Measurements from ENCODE around the gene FADS2.

FADS2 gene

GRCh38 chr11:61864814-61865775 lies 37.0 kb downstream of the FADS2 start:
- TF ChIP-seq CTCF (IDR thresholded peaks at IDR 0.05) = no peak
- Mint-ChIP-seq H3K36me3 (ENCODE audit: low read depth) (peaks cover 39% of the 10 kb centered on the region), H3K9me3 (no peaks in the 10 kb centered on the region), H3K27ac (peak overlapping the region; percentile 61), H3K27me3 (ENCODE audit: low read depth, poor library complexity) (no peaks in the 10 kb centered on the region), H3K4me3 (no peak overlapping the region), H3K4me1 (peaks cover 13% of the 10 kb centered on the region)
- no peak for DNase-seq

- no peak for TF ChIP-seq CTCF (IDR thresholded peaks at IDR 0.05)
- peaks cover 26% of the 10 kb centered on the region for H3K36me3 Mint-ChIP-seq (ENCODE audit: low read depth)
- H3K4me3 Mint-ChIP-seq = no peak overlapping the region
- DNase-seq = no peak
- H3K4me1 Mint-ChIP-seq = peaks cover 26% of the 10 kb centered on the region
- no peaks in the 10 kb centered on the region for H3K9me3 Mint-ChIP-seq
- peak overlapping the region; percentile 39 for H3K27ac Mint-ChIP-seq
- peaks cover 6% of the 10 kb centered on the region for H3K27me3 Mint-ChIP-seq (ENCODE audit: low read depth, poor library complexity)
These were observed 38.3 kb downstream of the FADS2 start for GRCh38 chr11:61866231-61866957.

GRCh38 chr11:61866958-61867343 lies 38.9 kb downstream of the FADS2 start:
- Mint-ChIP-seq H3K27ac (peak overlapping the region; percentile 25), H3K9me3 (no peaks in the 10 kb centered on the region), H3K27me3 (ENCODE audit: low read depth, poor library complexity) (peaks cover 6% of the 10 kb centered on the region), H3K36me3 (ENCODE audit: low read depth) (peaks cover 20% of the 10 kb centered on the region), H3K4me3 (no peak overlapping the region), H3K4me1 (peaks cover 30% of the 10 kb centered on the region)
- no peak for TF ChIP-seq CTCF (IDR thresholded peaks at IDR 0.05)
- DNase-seq = no peak

GRCh38 chr11:61868571-61869428 lies 40.7 kb downstream of the FADS2 start:
- Mint-ChIP-seq H3K4me1 (peaks cover 32% of the 10 kb centered on the region), H3K36me3 (ENCODE audit: low read depth) (peaks cover 16% of the 10 kb centered on the region), H3K9me3 (no peaks in the 10 kb centered on the region), H3K4me3 (no peak overlapping the region), H3K27ac (peak overlapping the region; percentile 81), H3K27me3 (ENCODE audit: low read depth, poor library complexity) (peaks cover 6% of the 10 kb centered on the region)
- TF ChIP-seq CTCF (IDR thresholded peaks at IDR 0.05) = no peak
- no peak for DNase-seq

DNA sequence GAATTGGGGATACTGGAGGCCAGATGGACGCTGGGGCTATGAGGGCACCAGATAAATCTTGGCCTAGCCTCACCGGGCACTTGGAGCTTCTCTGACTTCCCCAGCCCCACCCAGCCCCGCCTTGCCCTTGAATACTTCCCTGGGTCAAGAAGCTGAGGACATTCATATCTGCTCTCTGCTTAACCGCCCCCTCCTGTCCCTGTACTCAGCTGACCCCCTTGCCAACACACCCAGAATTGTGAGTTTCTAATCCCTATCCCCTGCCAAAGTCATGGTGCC lies 41.3 kb downstream of the FADS2 start:
- Mint-ChIP-seq H3K4me1 (peaks cover 32% of the 10 kb centered on the region), H3K27ac (peak overlapping the region; percentile 55), H3K27me3 (ENCODE audit: low read depth, poor library complexity) (peaks cover 9% of the 10 kb centered on the region), H3K4me3 (no peak overlapping the region), H3K36me3 (ENCODE audit: low read depth) (peaks cover 16% of the 10 kb centered on the region), H3K9me3 (no peaks in the 10 kb centered on the region)
- DNase-seq = no peak
- no peak for TF ChIP-seq CTCF (IDR thresholded peaks at IDR 0.05)
